SK-N-SH (cell line): Measurements from ENCODE around the gene ARHGAP25.

Experiments
- POLR2AphosphoS5 ChIP-seq: IDR thresholded peaks from 2 replicates; pipeline ENCODE4 v1.6.1; 2012; ENCODE audit warnings: low read depth, low read length
- RXRA ChIP-seq: IDR thresholded peaks from 2 replicates; pipeline ENCODE4 v1.4.0; 2012; ENCODE audit warnings: low read depth, mild to moderate bottlenecking, borderline replicate concordance
- TAF1 ChIP-seq: IDR thresholded peaks from 2 replicates; pipeline ENCODE4 v1.6.1; 2012; ENCODE audit warnings: low read depth, mild to moderate bottlenecking, low read length, moderate library complexity, borderline replicate concordance

GRCh38 chr2:68744366-68744912, 9.8 kb downstream of the ARHGAP25 start:
- TF ChIP-seq POLR2AphosphoS5, result no peak
- no peak for TF ChIP-seq RXRA
- TF ChIP-seq TAF1, result no peak
